Smooth muscle cell (in vitro differentiated cells): ENCODE measurements around the gene ARL3. TPM values are rescaled to one million over a fixed set of nuclear protein-coding genes. Genes with fewer than 3 reads are reported as not detected.

Experiments used
- DNase-seq: peaks from one replicate; lab custom pipeline; 2025; ENCODE audit not compliant: unreplicated experiment; lab: John Stamatoyannopoulos, UW
- H2AFZ ChIP-seq: fragments of 200-600 bp; sonication (generic); 2 replicates; pipeline ENCODE4 v1.6.0; 2016; ENCODE audit warnings: antibody characterized with exemption, low read depth, mild to moderate bottlenecking
- H3F3A ChIP-seq: fragments of 200-600 bp; sonication (generic); 2 replicates; pipeline ENCODE4 v1.6.0; 2017; ENCODE audit warnings: antibody characterized with exemption, low read depth
- H3K27ac ChIP-seq: fragments of 200-600 bp; sonication (generic); 2 replicates; pipeline ENCODE4 v1.5.1; 2016; ENCODE audit warnings: low read depth, mild to moderate bottlenecking
- H3K27me3 ChIP-seq: fragments of 200-600 bp; sonication (generic); 2 replicates; pipeline ENCODE4 v1.6.1; 2016; ENCODE audit warnings: low read depth, mild to moderate bottlenecking
- H3K36me3 ChIP-seq: fragments of 200-600 bp; sonication (generic); 2 replicates; pipeline ENCODE4 v1.5.1; 2016; ENCODE audit warnings: low read depth
- H3K4me1 ChIP-seq: fragments of 200-600 bp; sonication (generic); 2 replicates; pipeline ENCODE4 v1.5.1; 2016; ENCODE audit warnings: low read depth
- H3K4me2 ChIP-seq: fragments of 200-600 bp; sonication (generic); 2 replicates; pipeline ENCODE4 v1.6.0; 2016; ENCODE audit warnings: mild to moderate bottlenecking
- H3K4me3 ChIP-seq: fragments of 200-600 bp; sonication (generic); 2 replicates; pipeline ENCODE4 v1.5.1; 2016; ENCODE audit warnings: mild to moderate bottlenecking
- H3K79me2 ChIP-seq: fragments of 200-600 bp; sonication (generic); 2 replicates; pipeline ENCODE4 v1.6.0; 2016; ENCODE audit warnings: low read depth, mild to moderate bottlenecking
- H3K9ac ChIP-seq: fragments of 200-600 bp; sonication (generic); 2 replicates; pipeline ENCODE4 v1.6.0; 2016; ENCODE audit warnings: low read depth
- H3K9me3 ChIP-seq: fragments of 200-600 bp; sonication (generic); replicated peaks from 2 replicates; pipeline ENCODE4 v1.5.1; 2016; ENCODE audit warnings: low read depth
- H4K20me1 ChIP-seq: fragments of 200-600 bp; sonication (generic); 2 replicates; pipeline ENCODE4 v1.6.0; 2016; ENCODE audit warnings: low read depth
- CTCF ChIP-seq: fragments of 200-600 bp; sonication (generic); IDR thresholded peaks from 2 replicates; pipeline ENCODE4 v1.5.1; 2017; ENCODE audit warnings: borderline replicate concordance, mild to moderate bottlenecking, antibody characterized with exemption; ENCODE audit not compliant: insufficient read depth, poor library complexity, severe bottlenecking
- WGBS: methylation state at CpG from one replicate; pipeline ENCODE4 v1.1.7; 2016; ENCODE audit warnings: low lambda C conversion rate; 5-methylcytosine and 5-hydroxymethylcytosine counted together
- polyA plus RNA-seq: library from polyadenylated mRNA; unstranded; fragments of >200 nt; fragmentation: Nextera tagmentation; extraction: Ambion mirVana; gene quantifications from 2 replicates; pipeline ENCODE4 v1.2.1, GENCODE V29; 2016
- total RNA-seq: library from RNA; depleted of rRNA; stranded (reverse); fragments of >200 nt; gene quantifications from 2 replicates; pipeline ENCODE4 v1.2.3, GENCODE V29; 2014

The ARL3 gene
- total and polyA plus RNA-seq, 2 experiments from 2014 or later: 12.7 to 30.2 TPM

- Histone ChIP-seq H4K20me1 (no peaks in the 10 kb centered on the region), H3F3A (peaks cover 32% of the 10 kb centered on the region), H3K27me3 (no peaks in the 10 kb centered on the region), H3K4me3 (no peak overlapping the region), H3K36me3 (no peaks in the 10 kb centered on the region), H2AFZ (no peak overlapping the region), H3K27ac (peak overlapping the region; percentile 94), H3K4me2 (peak overlapping the region; percentile 80), H3K79me2 (no peaks in the 10 kb centered on the region), H3K9me3 (no peaks in the 10 kb centered on the region), H3K4me1 (peaks cover 60% of the 10 kb centered on the region), H3K9ac (no peak overlapping the region)
- TF ChIP-seq CTCF: no peak
- 84% methylated on average over 9 of the region's 9 CpGs for WGBS
- no peak for DNase-seq
Measured at GRCh38 chr10:102678068-102678400, 36.2 kb downstream of the ARL3 start.

DNA sequence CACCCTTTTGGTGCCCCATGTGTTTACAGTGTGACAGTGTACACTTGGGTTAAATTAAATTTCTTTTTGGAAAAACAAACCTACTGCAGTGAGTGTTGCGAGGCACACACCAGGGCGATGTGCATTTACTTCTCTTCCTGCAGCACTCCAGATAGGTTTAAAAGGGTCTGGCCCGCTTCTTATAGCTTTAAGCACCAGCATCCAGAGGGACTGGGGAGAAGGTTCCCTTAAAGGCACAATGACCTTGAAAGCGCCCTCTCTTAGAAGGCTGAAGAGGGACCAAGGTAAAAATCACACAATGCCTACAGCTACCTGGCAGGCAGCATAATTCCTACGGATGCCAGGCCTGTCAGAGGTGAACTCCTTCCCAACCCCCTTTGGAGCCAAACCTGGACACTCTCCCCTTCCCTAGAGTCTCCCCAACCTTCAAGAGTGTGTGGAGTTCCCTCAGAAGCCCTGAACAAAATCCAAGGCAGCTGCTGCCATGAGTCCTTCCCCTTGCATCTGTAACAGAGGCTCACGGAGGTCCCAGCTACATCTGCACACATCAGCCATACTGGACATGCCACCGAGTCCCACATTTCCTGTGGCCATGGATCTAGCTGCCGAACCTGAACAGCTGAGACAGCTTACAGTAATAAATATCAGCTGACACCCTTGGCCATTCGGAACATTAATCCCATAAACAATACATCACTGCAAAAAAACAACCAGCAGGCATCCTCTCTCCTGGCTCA, 36.7 kb downstream of the ARL3 start:
- H3F3A ChIP-seq: peaks cover 32% of the 10 kb centered on the region

GRCh38 chr10:102676534-102677315, 37.5 kb downstream of the ARL3 start:
- peak overlapping the region; percentile 55 for H3K9ac ChIP-seq
- H3K4me1 ChIP-seq: peaks cover 60% of the 10 kb centered on the region
- H4K20me1 ChIP-seq: no peaks in the 10 kb centered on the region
- H3K79me2 ChIP-seq: no peaks in the 10 kb centered on the region
- H3K4me3 ChIP-seq: peak overlapping the region; percentile 2
- 64% methylated on average over 9 of the region's 9 CpGs for WGBS
- H3K4me2 ChIP-seq: peak overlapping the region; percentile 80
- H3K9me3 ChIP-seq: no peaks in the 10 kb centered on the region
- H3K36me3 ChIP-seq: no peaks in the 10 kb centered on the region
- peak overlapping the region; percentile 94 for H3K27ac ChIP-seq
- peaks cover 32% of the 10 kb centered on the region for H3F3A ChIP-seq
- no peak for DNase-seq
- TF ChIP-seq CTCF: no peak
- no peak overlapping the region for H2AFZ ChIP-seq
- H3K27me3 ChIP-seq: no peaks in the 10 kb centered on the region

More for the DNA sequence above, 36.7 kb downstream of the ARL3 start:
- H3K27me3 ChIP-seq: no peaks in the 10 kb centered on the region
- no peaks in the 10 kb centered on the region for H3K36me3 ChIP-seq
- peak overlapping the region; percentile 80 for H3K4me2 ChIP-seq
- no peaks in the 10 kb centered on the region for H3K9me3 ChIP-seq
- H2AFZ ChIP-seq: no peak overlapping the region
- H3K9ac ChIP-seq: peak overlapping the region; percentile 55
- peak overlapping the region; percentile 94 for H3K27ac ChIP-seq
- no peak for DNase-seq
- no peaks in the 10 kb centered on the region for H4K20me1 ChIP-seq
- no peak overlapping the region for H3K4me3 ChIP-seq
- WGBS: 48% methylated on average over 9 of the region's 9 CpGs
- peaks cover 60% of the 10 kb centered on the region for H3K4me1 ChIP-seq
- no peaks in the 10 kb centered on the region for H3K79me2 ChIP-seq
- TF ChIP-seq CTCF: no peak
